ENCODE results near the gene CDH23. TPM values are rescaled to one million over a fixed set of nuclear protein-coding genes. Genes with fewer than 3 reads are reported as not detected.

The CDH23 gene
- total RNA-seq, 8 experiments from 2014 or later, result 1.6 to 81.3 (median 3.3) TPM

GRCh38 chr10:71432101-71432905 lies 35.6 kb downstream of the CDH23 start:
- in situ Hi-C loops (cut with MboI; ENCODE audit: low pct_unique_long_range_greater_than_20kb in 2 of 9, low sequenced_read_pairs in 9 of 9, unreplicated experiment in 9 of 9), result no loop called here
- H3K27ac ChIP-seq, result no peak overlapping the region
- H3K4me3 ChIP-seq, result no peak overlapping the region
- H3K4me1 ChIP-seq (replicated peaks in 1 of 2), result peaks cover 8 to 15% of the 10 kb centered on the region in 2 donors
- ATAC-seq (replicated peaks in 6 of 8), result no peak
- WGBS, 10 experiments, result 60 to 100% (median 75%) methylated on average over 1 to 9 of the region's 15 CpGs; no CpG with 5 or more reads in 4 of the 10 experiments

- ATAC-seq (replicated peaks in 6 of 8), result peak in 3 of 8 experiments; percentile 31 to 51 (median 51)
These were observed 36.4 kb downstream of the CDH23 start for GRCh38 chr10:71432956-71433767.

GRCh38 chr10:71433768-71434744 lies 37.3 kb downstream of the CDH23 start:
- Histone ChIP-seq H3K4me1 (replicated peaks in 1 of 2) (peaks cover 8 to 15% of the 10 kb centered on the region in 2 donors), H3K4me3 (no peak overlapping the region), H3K27ac (no peak overlapping the region)
- 60 to 100% (median 83%) methylated on average over 1 to 5 of the region's 10 CpGs; no CpG with 5 or more reads in 3 of the 10 experiments for WGBS, 10 experiments
- in situ Hi-C loops (cut with MboI; ENCODE audit: low pct_unique_long_range_greater_than_20kb in 2 of 9, low sequenced_read_pairs in 9 of 9, unreplicated experiment in 9 of 9), result no loop called here
- peak in 1 of 8 experiments; percentile 34 for ATAC-seq (replicated peaks in 6 of 8)

More at GRCh38 chr10:71432956-71433767, 36.4 kb downstream of the CDH23 start:
- in situ Hi-C loops (cut with MboI; ENCODE audit: low pct_unique_long_range_greater_than_20kb in 2 of 9, low sequenced_read_pairs in 9 of 9, unreplicated experiment in 9 of 9), result no loop called here
- Histone ChIP-seq H3K27ac (no peak overlapping the region), H3K4me3 (no peak overlapping the region), H3K4me1 (replicated peaks in 1 of 2) (peaks cover 8 to 15% of the 10 kb centered on the region in 2 donors)
- WGBS, 10 experiments, result 50 to 100% (median 81%) methylated on average over 1 to 6 of the region's 11 CpGs; no CpG with 5 or more reads in 2 of the 10 experiments

DNA sequence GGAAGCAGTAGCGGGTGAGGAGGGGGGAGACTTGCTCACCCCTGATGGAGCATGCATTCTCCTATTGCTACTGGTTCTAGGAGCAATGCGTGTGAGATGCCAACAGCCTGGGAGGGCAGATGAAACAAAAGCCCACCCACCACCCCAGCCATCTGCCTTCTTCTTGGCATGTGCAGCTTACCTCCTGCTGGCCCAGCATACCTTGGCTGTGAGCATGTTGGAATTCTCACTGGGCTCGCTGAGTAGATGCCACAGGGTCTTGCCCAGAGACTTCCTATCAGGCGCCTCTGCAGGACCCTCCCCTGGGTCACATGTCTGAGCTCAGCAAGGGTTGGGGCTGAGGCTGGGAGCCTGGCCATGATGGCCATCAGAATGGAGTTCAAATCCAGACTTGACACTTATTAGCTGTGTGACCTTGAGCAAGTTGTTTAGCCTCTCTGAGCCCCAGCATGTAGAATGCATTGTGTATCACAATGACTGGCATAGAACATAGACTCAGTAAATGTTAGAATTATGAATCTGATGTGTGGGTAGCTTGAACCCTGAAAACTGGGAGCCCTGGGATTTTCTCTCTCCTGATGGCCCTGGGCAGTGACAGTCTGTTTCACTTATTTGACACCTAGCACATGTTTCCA lies 38.2 kb downstream of the CDH23 start:
- WGBS, 10 experiments, result 64 to 100% (median 88%) methylated on average over 1 to 3 of the region's 4 CpGs; no CpG with 5 or more reads in 7 of the 10 experiments

DNA sequence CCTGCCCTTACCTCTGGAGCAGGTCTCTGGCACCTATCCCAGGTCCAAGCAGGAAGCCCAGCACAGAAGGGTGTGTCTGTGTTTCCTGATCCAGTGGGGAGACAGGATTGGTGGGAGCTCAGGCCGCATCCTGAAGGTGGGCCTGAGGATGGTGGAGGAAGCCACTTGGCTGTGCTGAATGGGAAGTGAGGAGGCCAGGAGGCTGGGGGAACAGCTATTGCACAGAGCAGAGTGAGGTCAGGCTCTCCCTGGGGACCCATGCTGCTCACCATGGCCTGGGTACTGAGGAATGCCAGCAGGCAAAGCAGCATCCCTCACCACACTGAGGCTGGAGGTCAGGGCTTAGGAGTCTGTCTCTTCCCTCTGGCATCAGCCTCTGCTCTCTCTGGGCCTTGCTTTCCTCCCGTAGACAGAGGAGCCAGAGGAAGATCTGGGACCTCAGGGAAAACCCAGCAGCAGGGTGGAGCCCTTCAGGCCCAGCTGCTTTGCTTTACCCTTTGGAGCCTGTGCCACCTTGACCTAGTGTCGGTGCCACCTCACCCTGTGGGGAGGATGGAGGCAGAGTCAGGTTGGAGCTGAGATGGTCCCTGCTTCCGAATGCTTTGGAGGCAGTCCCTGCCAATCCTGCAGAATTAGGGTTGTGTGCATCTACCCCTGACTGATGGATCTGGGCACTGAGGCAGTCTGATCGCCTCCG lies 39.0 kb downstream of the CDH23 start:
- Histone ChIP-seq H3K4me1 (replicated peaks in 1 of 2) (peaks cover 8 to 22% of the 10 kb centered on the region in 2 donors), H3K4me3 (no peak overlapping the region), H3K27ac (no peak overlapping the region)
- in situ Hi-C loops (cut with MboI; ENCODE audit: low pct_unique_long_range_greater_than_20kb in 2 of 9, low sequenced_read_pairs in 9 of 9, unreplicated experiment in 9 of 9), result no loop called here
- 20 to 83% (median 52%) methylated on average over 1 to 5 of the region's 6 CpGs; no CpG with 5 or more reads in 2 of the 10 experiments for WGBS, 10 experiments
- ATAC-seq (replicated peaks in 6 of 8), result peak in 7 of 8 experiments; percentile 7 to 54 (median 36)

More for the DNA sequence above, 38.2 kb downstream of the CDH23 start:
- in situ Hi-C loops (cut with MboI; ENCODE audit: low pct_unique_long_range_greater_than_20kb in 2 of 9, low sequenced_read_pairs in 9 of 9, unreplicated experiment in 9 of 9), result no loop called here
- H3K27ac ChIP-seq, result no peak overlapping the region
- H3K4me1 ChIP-seq (replicated peaks in 1 of 2), result peaks cover 8 to 15% of the 10 kb centered on the region in 2 donors
- no peak overlapping the region for H3K4me3 ChIP-seq
- ATAC-seq (replicated peaks in 6 of 8), result no peak

- Histone ChIP-seq H3K4me1 (replicated peaks in 1 of 2) (peaks cover 3 to 16% of the 10 kb centered on the region in 2 donors), H3K4me3 (no peak overlapping the region), H3K27ac (no peak overlapping the region)
- peak in 3 of 8 experiments; percentile 77 to 93 (median 87) for ATAC-seq (replicated peaks in 6 of 8)
- in situ Hi-C loops (cut with MboI; ENCODE audit: low pct_unique_long_range_greater_than_20kb in 2 of 9, low sequenced_read_pairs in 9 of 9, unreplicated experiment in 9 of 9), result no loop called here
- WGBS, 10 experiments, result 33 to 80% (median 72%) methylated on average over 2 to 11 of the region's 11 CpGs; no CpG with 5 or more reads in 1 of the 10 experiments
These were observed 39.8 kb downstream of the CDH23 start for GRCh38 chr10:71436268-71437125.

DNA sequence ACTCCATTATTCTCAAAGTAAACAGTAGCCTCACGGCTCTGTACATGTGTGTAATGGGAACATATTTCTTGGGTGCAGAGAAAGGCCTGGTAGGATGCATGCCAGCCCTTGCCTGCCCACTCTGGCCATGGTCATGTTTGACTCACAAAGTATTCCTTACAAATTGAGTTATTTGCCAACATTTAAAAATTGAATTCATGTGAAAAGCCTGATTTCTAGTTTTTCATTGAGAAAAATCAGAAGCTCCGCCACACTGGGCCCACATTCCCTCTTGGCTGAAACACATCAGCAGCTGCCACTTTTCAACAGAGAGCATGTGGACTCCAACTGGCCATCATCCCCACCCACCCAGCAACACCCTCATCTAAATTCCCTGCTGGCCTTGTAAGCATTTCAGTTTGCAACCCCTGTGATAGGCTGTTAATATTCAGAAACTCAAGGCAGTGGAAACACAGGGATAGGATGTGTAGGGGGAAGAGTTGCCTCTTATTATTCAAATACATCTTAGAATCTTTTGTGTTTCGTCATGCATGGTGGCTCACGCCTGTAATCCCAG lies 40.9 kb downstream of the CDH23 start:
- 44 to 100% (median 92%) methylated on average over 1 to 4 of the region's 4 CpGs; no CpG with 5 or more reads in 2 of the 10 experiments for WGBS, 10 experiments
- Histone ChIP-seq H3K4me3 (no peak overlapping the region), H3K4me1 (replicated peaks in 1 of 2) (peaks cover 0 to 10% of the 10 kb centered on the region in 2 donors), H3K27ac (no peak overlapping the region)
- peak in 2 of 8 experiments; percentile 2 to 56 for ATAC-seq (replicated peaks in 6 of 8)
- in situ Hi-C loops (cut with MboI; ENCODE audit: low pct_unique_long_range_greater_than_20kb in 2 of 9, low sequenced_read_pairs in 9 of 9, unreplicated experiment in 9 of 9), result no loop called here

GRCh38 chr10:71438761-71439160 lies 42.0 kb downstream of the CDH23 start:
- ATAC-seq (replicated peaks in 6 of 8), result no peak
- in situ Hi-C loops (cut with MboI; ENCODE audit: low pct_unique_long_range_greater_than_20kb in 2 of 9, low sequenced_read_pairs in 9 of 9, unreplicated experiment in 9 of 9), result no loop called here
- WGBS, 10 experiments, result 20 to 100% (median 100%) methylated on average over 1 to 2 of the region's 3 CpGs; no CpG with 5 or more reads in 6 of the 10 experiments
- H3K4me3 ChIP-seq, result no peak overlapping the region
- no peak overlapping the region for H3K27ac ChIP-seq
- H3K4me1 ChIP-seq (replicated peaks in 1 of 2), result peaks cover 4 to 15% of the 10 kb centered on the region in 2 donors

- Histone ChIP-seq H3K4me1 (replicated peaks in 1 of 2) (peaks cover 6 to 18% of the 10 kb centered on the region in 2 donors), H3K4me3 (no peak overlapping the region), H3K27ac (no peak overlapping the region)
- in situ Hi-C loops (cut with MboI; ENCODE audit: low pct_unique_long_range_greater_than_20kb in 2 of 9, low sequenced_read_pairs in 9 of 9, unreplicated experiment in 9 of 9), result no loop called here
- ATAC-seq (replicated peaks in 6 of 8), result peak in 2 of 8 experiments; percentile 10 to 52
- 62 to 100% (median 84%) methylated on average over 2 to 6 of the region's 9 CpGs; no CpG with 5 or more reads in 2 of the 10 experiments for WGBS, 10 experiments
These were observed 43.1 kb downstream of the CDH23 start for GRCh38 chr10:71439670-71440425.

DNA sequence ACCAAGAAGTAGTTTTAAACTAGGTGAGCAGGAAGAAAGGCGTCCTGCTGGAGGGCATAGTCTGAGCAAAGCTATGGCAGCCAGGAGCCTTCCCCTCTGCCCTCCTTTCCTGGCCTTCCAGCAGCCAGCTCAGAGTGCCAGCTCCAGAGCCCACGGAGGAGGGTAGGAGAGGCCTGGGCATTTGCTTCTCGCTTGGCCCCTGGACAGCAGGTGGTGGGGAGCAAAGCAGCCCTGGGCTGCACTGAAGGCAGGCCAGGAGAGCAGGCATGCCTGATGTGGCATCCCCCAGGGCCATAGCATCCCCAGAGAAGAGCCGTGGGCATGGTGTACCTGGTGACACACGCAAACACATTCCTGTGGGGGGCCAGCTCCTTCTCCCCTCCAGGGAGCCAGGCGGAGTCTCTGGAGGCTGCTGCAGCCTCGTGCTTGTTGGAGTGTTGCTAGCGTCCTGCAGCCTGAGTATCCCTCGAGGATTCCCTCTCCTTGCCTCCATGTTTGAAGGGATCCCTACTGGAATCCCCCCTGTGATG lies 43.9 kb downstream of the CDH23 start:
- in situ Hi-C loops (cut with MboI; ENCODE audit: low pct_unique_long_range_greater_than_20kb in 2 of 9, low sequenced_read_pairs in 9 of 9, unreplicated experiment in 9 of 9), result no loop called here
- no peak overlapping the region for H3K27ac ChIP-seq
- peak in 1 of 8 experiments; percentile 15 for ATAC-seq (replicated peaks in 6 of 8)
- peaks cover 6 to 18% of the 10 kb centered on the region in 2 donors for H3K4me1 ChIP-seq (replicated peaks in 1 of 2)
- WGBS, 10 experiments, result 40 to 100% (median 91%) methylated on average over 1 to 4 of the region's 9 CpGs; no CpG with 5 or more reads in 3 of the 10 experiments
- no peak overlapping the region for H3K4me3 ChIP-seq

All from motor neuron (in vitro differentiated cells).